ENCODE measurements around the gene CYP1B1.

CYP1B1 gene

DNA sequence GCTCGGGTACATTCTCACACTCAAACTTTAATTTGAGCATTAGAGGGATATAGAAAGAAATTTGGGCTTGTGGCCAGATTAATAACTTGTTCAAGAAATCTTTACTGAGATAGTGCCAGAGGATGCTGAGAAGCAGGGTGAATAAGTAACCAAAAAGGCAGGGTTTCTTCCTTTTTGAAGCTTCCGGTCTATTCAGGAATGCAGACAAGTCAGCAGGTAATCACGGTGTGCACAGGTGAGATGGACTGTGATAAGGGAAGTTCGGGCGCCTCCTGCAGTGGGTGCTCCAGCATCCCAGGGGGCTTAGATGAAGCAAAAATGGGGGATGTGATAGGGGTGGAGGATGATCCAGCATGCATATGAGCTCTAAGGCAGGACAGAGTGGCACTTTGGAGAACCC is 44.9 kb upstream of the CYP1B1 start:
- no peaks in the 10 kb centered on the region for H3K36me3 ChIP-seq (ENCODE audit: control insufficient read depth, insufficient read depth, low read length)
- H3K9me3 ChIP-seq (ENCODE audit: control insufficient read depth, low read length) = no peaks in the 10 kb centered on the region
- H3K4me3 ChIP-seq (ENCODE audit: low read depth, low read length) = no peak overlapping the region
- H3K4me1 ChIP-seq = no peaks in the 10 kb centered on the region
- no peak overlapping the region for H3K4me2 ChIP-seq (ENCODE audit: low read length)
- H3K27ac ChIP-seq = no peak overlapping the region
- no peak for TF ChIP-seq CTCF (IDR thresholded peaks at IDR 0.05)
- no peak overlapping the region for H2AFZ ChIP-seq
- H3K9ac ChIP-seq = no peak overlapping the region
- H3K27me3 ChIP-seq (ENCODE audit: control insufficient read depth, insufficient read depth, low read length) = no peaks in the 10 kb centered on the region
- H3K79me2 ChIP-seq = no peaks in the 10 kb centered on the region

- TF ChIP-seq CTCF (IDR thresholded peaks at IDR 0.05) = no peak
- Histone ChIP-seq H3K4me2 (ENCODE audit: low read length) (no peak overlapping the region), H3K27ac (no peak overlapping the region), H3K79me2 (no peaks in the 10 kb centered on the region), H3K4me1 (no peaks in the 10 kb centered on the region), H2AFZ (no peak overlapping the region), H3K4me3 (ENCODE audit: low read depth, low read length) (no peak overlapping the region), H3K36me3 (ENCODE audit: control insufficient read depth, insufficient read depth, low read length) (no peaks in the 10 kb centered on the region), H3K9ac (no peak overlapping the region), H3K9me3 (ENCODE audit: control insufficient read depth, low read length) (no peaks in the 10 kb centered on the region), H3K27me3 (ENCODE audit: control insufficient read depth, insufficient read depth, low read length) (no peaks in the 10 kb centered on the region)
Measured at GRCh38 chr2:38120264-38120592, 44.3 kb upstream of the CYP1B1 start.

DNA sequence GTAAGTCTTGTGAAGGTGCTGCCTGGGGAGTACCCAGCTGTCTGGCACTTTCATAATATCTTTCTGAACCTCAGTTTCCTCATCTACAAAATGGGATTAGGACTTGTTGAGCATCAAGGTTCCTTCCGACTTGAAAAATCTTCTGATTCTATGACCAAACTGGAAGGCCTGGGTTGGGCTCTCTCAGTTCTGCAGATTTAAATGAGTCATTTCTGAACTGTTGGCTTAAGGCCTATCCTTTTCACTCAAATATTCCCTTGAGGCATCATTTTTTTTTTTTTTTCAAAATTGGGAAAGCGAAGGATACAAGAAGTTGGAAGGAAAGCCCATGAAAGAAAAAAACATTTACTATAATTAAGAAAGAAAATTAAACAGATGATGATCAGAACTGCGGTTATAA is 40.8 kb upstream of the CYP1B1 start:
- H3K9me3 ChIP-seq (ENCODE audit: control insufficient read depth, low read length) = no peaks in the 10 kb centered on the region
- TF ChIP-seq CTCF (IDR thresholded peaks at IDR 0.05) = no peak
- H3K4me1 ChIP-seq = no peaks in the 10 kb centered on the region
- no peak overlapping the region for H3K9ac ChIP-seq
- H3K4me3 ChIP-seq (ENCODE audit: low read depth, low read length) = no peak overlapping the region
- no peaks in the 10 kb centered on the region for H3K79me2 ChIP-seq
- no peak overlapping the region for H3K4me2 ChIP-seq (ENCODE audit: low read length)
- no peaks in the 10 kb centered on the region for H3K36me3 ChIP-seq (ENCODE audit: control insufficient read depth, insufficient read depth, low read length)
- no peak overlapping the region for H3K27ac ChIP-seq
- H3K27me3 ChIP-seq (ENCODE audit: control insufficient read depth, insufficient read depth, low read length) = no peaks in the 10 kb centered on the region
- no peak overlapping the region for H2AFZ ChIP-seq

DNA sequence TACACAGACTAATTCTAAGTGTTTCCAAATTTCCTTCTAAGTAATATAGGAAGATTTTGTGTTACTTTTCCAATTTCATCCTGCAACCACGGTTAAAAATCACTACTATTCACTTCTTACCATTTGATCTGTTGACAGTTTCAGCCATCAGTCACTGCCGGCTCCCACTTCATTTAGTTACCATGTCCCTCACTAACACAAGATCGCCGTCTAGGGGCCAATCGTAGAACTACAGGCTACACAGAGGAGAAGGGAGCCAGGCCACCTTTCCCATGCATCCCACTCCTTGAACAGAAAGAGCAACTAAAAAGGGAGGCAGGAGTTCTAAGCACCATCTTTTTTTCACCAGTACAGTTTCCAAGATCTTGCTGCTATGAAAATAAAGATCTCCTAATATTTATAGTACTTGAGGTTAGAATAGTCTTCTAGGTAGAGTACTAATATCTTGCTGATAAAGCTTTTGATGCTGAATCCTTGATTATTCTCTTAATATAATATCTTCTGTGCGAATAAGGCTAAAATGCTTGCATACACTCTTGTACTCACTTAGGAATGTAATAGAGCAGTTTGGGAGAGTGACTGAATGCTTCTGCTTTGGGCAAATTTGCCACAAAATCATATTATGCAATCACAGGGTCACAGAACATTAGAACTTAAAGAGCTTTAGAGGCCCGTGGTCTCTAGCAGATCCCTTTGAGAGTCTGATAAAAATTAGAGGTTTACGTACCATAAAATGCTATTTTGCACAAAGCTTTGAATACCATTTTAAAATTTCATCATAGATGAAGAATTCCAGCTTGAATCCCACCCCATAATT is 39.5 kb upstream of the CYP1B1 start:
- no peak overlapping the region for H3K4me3 ChIP-seq (ENCODE audit: low read depth, low read length)
- H3K36me3 ChIP-seq (ENCODE audit: control insufficient read depth, insufficient read depth, low read length) = no peaks in the 10 kb centered on the region
- TF ChIP-seq CTCF (IDR thresholded peaks at IDR 0.05) = peak; percentile 38
- H3K9ac ChIP-seq = no peak overlapping the region
- H3K9me3 ChIP-seq (ENCODE audit: control insufficient read depth, low read length) = no peaks in the 10 kb centered on the region
- no peak overlapping the region for H3K4me2 ChIP-seq (ENCODE audit: low read length)
- no peaks in the 10 kb centered on the region for H3K4me1 ChIP-seq
- H3K27ac ChIP-seq = no peak overlapping the region
- no peaks in the 10 kb centered on the region for H3K79me2 ChIP-seq
- no peak overlapping the region for H2AFZ ChIP-seq
- no peaks in the 10 kb centered on the region for H3K27me3 ChIP-seq (ENCODE audit: control insufficient read depth, insufficient read depth, low read length)

Measured in parathyroid adenoma (tissue), 2 donors.